K562 (cell line): ENCODE data around the gene TNFAIP1. TPM values are rescaled to one million over a fixed set of nuclear protein-coding genes. Genes with fewer than 3 reads are reported as not detected.

Source experiments
- ATAC-seq: fragments of 200-7000 bp; cut with Tn5 transposase; 3 replicates; pipeline ENCODE4 v1.9.1; 2020; ENCODE audit warnings: moderate library complexity
- BruUV-seq: library from RNA; stranded (reverse); fragments of 400-500 nt; replicated peaks from 2 replicates; lab custom pipeline; 2021; lab: Mats Ljungman, UMichigan
- CTCF ChIA-PET: fragments of 300-600 bp; formaldehyde crosslinking; extraction: SDS; loops from one replicate; lab custom pipeline; 2021; ENCODE audit warnings: low intra/inter-chr PET ratio; lab: Yijun Ruan, JAX
- POLR2A ChIA-PET: fragments of 300-600, 350-650 bp; sonication (Branson Sonifier 250); formaldehyde crosslinking; extraction: SDS; loops from one replicate; lab custom pipeline; 2021; ENCODE audit warnings: antibody characterized with exemption, inconsistent platforms; lab: Yijun Ruan, JAX
- DNase-seq, 4 experiments: peaks; one replicate each; pipeline versions ENCODE4 v3.0.0 to v3.0.0-alpha.2; 2011 to 2018; ENCODE audit warnings: low spot score in 3 of 4, mixed read lengths in 3 of 4; ENCODE audit errors: extremely low read depth in 1 of 4
- FAIRE-seq: peaks from 2 replicates; lab custom pipeline; 2011; peaks lifted over from hg19 to GRCh38; lab: Jason Lieb, UNC
- H2AFZ ChIP-seq: 2 replicates; pipeline ENCODE4 v1.6.0; 2011; ENCODE audit warnings: low read depth, low read length, control low read depth, inconsistent platforms
- H3K27ac ChIP-seq: fragments of 200-600 bp; 3 replicates; pipeline ENCODE4 v1.8.0; 2011; ENCODE audit warnings: low read depth, mild to moderate bottlenecking, control low read depth, inconsistent platforms, low read length, moderate library complexity, mixed read lengths; ENCODE audit errors: extremely low read depth
- H3K27me3 ChIP-seq, 2 experiments: fragments of 300-600 bp in 1 of 2; 2 replicates in 1 of 2; 3 replicates in 1 of 2; pipeline versions ENCODE4 v1.6.0 to v1.8.0; 2011; ENCODE audit warnings: inconsistent platforms in 2 of 2, low read length in 2 of 2, mild to moderate bottlenecking in 1 of 2, mixed read lengths in 1 of 2, moderate library complexity in 1 of 2; ENCODE audit not compliant: control insufficient read depth in 2 of 2, insufficient read depth in 2 of 2
- H3K36me3 ChIP-seq: fragments of 300-600 bp; 3 replicates; pipeline ENCODE4 v1.8.0; 2011; ENCODE audit warnings: mild to moderate bottlenecking, low read length, inconsistent platforms; ENCODE audit not compliant: control insufficient read depth, insufficient read depth
- H3K4me1 ChIP-seq, 2 experiments: fragments of 200-600 bp in 1 of 2; replicated peaks in 1 of 2; 2 replicates in 1 of 2; 3 replicates in 1 of 2; pipeline versions ENCODE4 v1.5.1 to v1.8.0; 2011; ENCODE audit warnings: inconsistent platforms in 2 of 2, low read length in 2 of 2, mild to moderate bottlenecking in 1 of 2, mixed read lengths in 1 of 2, moderate library complexity in 1 of 2; ENCODE audit not compliant: control insufficient read depth in 2 of 2, insufficient read depth in 2 of 2
- H3K4me2 ChIP-seq: 2 replicates; pipeline ENCODE4 v1.6.1; 2011; ENCODE audit warnings: low read length, control low read depth, inconsistent platforms, mixed read lengths; ENCODE audit not compliant: insufficient read depth
- H3K4me3 ChIP-seq: fragments of 200-600 bp; sonication (generic), shearing (Covaris generic); 2 replicates; pipeline ENCODE4 v1.5.1; 2016; ENCODE audit warnings: control low read depth, inconsistent platforms
- H3K79me2 ChIP-seq: fragments of 200-600 bp; 3 replicates; pipeline ENCODE4 v1.8.0; 2011; ENCODE audit warnings: low read length, inconsistent platforms; ENCODE audit not compliant: control insufficient read depth, insufficient read depth
- H3K9ac ChIP-seq, 2 experiments: 2 replicates each; pipeline versions ENCODE4 v1.6.0 to v1.6.1; 2011; ENCODE audit warnings: low read depth in 2 of 2, low read length in 2 of 2, control low read depth in 1 of 2, inconsistent platforms in 1 of 2, mild to moderate bottlenecking in 1 of 2, mixed read lengths in 1 of 2; ENCODE audit not compliant: insufficient read depth in 1 of 2
- H3K9me1 ChIP-seq: one replicate; pipeline ENCODE4 v1.6.0; 2011; ENCODE audit warnings: inconsistent platforms, mild to moderate bottlenecking, low read length, moderate library complexity; ENCODE audit not compliant: control insufficient read depth, insufficient read depth
- H3K9me3 ChIP-seq: replicated peaks from 2 replicates; pipeline ENCODE4 v1.5.1; 2011; ENCODE audit warnings: low read depth, low read length, inconsistent platforms; ENCODE audit not compliant: control insufficient read depth, insufficient read depth
- H4K20me1 ChIP-seq: replicated peaks from 2 replicates; pipeline ENCODE4 v1.6.1; 2011; ENCODE audit warnings: low read length, inconsistent platforms, mixed read lengths; ENCODE audit not compliant: control insufficient read depth, insufficient read depth
- E2F3 ChIP-seq: fragments of 250-450 bp; sonication (Bioruptor Pico); IDR thresholded peaks from 2 replicates; pipeline ENCODE4 v1.4.0; 2020; ENCODE audit warnings: mild to moderate bottlenecking
- ELF4 ChIP-seq: fragments of 450-650 bp; formaldehyde crosslinking; IDR thresholded peaks from 2 replicates; pipeline ENCODE4 v1.4.0; 2022; ENCODE audit warnings: missing genetic modification characterization
- RBM17 ChIP-seq: fragments of 200-400 bp; formaldehyde crosslinking; IDR thresholded peaks from 2 replicates; pipeline ENCODE4 v1.6.1; 2017; ENCODE audit warnings: low read depth, mild to moderate bottlenecking, low read length, borderline replicate concordance
- RFX1 ChIP-seq: fragments of 450-650 bp; IDR thresholded peaks from 2 replicates; pipeline ENCODE4 v1.6.1; 2016; ENCODE audit warnings: mild to moderate bottlenecking, moderate library complexity
- WGBS: fragments of 100-300 bp; shearing (Covaris generic); methylation state at CpG from one replicate; pipeline ENCODE4 v1.1.6; 2016; ENCODE audit warnings: low coverage, mixed read lengths; ENCODE audit not compliant: insufficient coverage; ENCODE audit errors: missing lambda C conversion rate; 5-methylcytosine and 5-hydroxymethylcytosine counted together
- in situ Hi-C: fragments of 300-500 bp; cut with MboI; formaldehyde crosslinking; loops from 4 replicates; pipeline ENCODE4 v1.15.0; 2018; ENCODE audit warnings: inconsistent platforms, mixed read lengths
- intact Hi-C: fragments of 100-400 bp; cut with micrococcal nuclease; formaldehyde crosslinking; loops from 2 replicates; pipeline ENCODE4 v1.14.2; 2022
- polyA plus RNA-seq, 8 experiments: library from polyadenylated mRNA; depleted of rRNA in 4 of 8; stranded (reverse) in 5 of 8; unstranded in 3 of 8; fragments of >200 nt; fragmentation: Nextera tagmentation in 2 of 8; fragmentation: Illumina TruSeq in 1 of 8; extraction: Ambion mirVana in 2 of 8; extraction: Trizol in 1 of 8; gene quantifications; 2 replicates each; pipeline versions ENCODE4 v1.2.1 to v1.2.3, GENCODE V29; 2011 to 2014; ENCODE audit warnings: inconsistent platforms in 1 of 8, missing spikeins in 1 of 8
- total RNA-seq, 7 experiments: library from RNA; depleted of rRNA in 6 of 7; stranded (reverse); fragments of >200 nt in 6 of 7; fragmentation: Illumina TruSeq in 2 of 7; extraction: Trizol in 2 of 7; gene quantifications; 2 replicates each; pipeline versions ENCODE4 v1.2.1 to v1.2.3, GENCODE V29; 2011 to 2021; ENCODE audit warnings: low replicate concordance in 1 of 7
- TF ChIP-seq, protein P1 (sequence below), 3 experiments: IDR thresholded peaks in 2 of 3; conservative IDR thresholded peaks in 1 of 3; 2 replicates each; pipeline ENCODE4 v1.5.1; 2011 to 2012; ENCODE audit warnings: low read length in 3 of 3, mild to moderate bottlenecking in 3 of 3, control low read depth in 2 of 3, improper control_type of control experiment in 1 of 3, inconsistent platforms in 1 of 3, low read depth in 1 of 3, mixed read lengths in 1 of 3, moderate library complexity in 1 of 3; ENCODE audit not compliant: insufficient read depth in 2 of 3

Gene TNFAIP1
- total and polyA plus RNA-seq, 9 of the 15 experiments (the other 6 are each of a cell fraction or from before 2014, with no cell fraction given): 2.1 to 20.1 (median 8.2) TPM

DNA sequence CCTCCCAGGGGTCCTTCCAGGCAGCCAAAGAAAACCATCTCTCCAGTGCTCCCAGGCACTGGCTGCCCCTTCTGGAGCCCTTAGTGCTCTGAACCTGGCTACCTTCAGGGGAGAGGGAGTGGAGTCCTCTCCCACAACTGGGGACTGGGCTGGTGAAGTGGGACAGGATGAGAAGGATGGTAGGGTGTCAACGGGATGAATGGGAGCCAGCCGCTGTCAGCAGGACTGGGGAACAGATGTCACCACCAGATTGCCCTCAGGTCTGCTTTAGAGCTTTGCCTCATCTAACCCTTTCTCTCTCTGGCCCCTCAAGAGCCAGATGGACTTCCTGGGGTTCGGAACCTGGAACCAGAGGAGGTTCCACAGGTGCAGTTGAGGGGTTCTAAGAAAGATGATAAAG, 29.9 kb downstream of the TNFAIP1 start:
- intact Hi-C loops: no loop called here
- CTCF ChIA-PET: no interaction called here
- POLR2A ChIA-PET: interaction anchor here (1.6 to 2.8 kb wide), 3 partner anchors 8 to 24 kb away, joined by 8 to 9 read pairs (median 8); partner anchors contain the start of gene POLDIP2

DNA sequence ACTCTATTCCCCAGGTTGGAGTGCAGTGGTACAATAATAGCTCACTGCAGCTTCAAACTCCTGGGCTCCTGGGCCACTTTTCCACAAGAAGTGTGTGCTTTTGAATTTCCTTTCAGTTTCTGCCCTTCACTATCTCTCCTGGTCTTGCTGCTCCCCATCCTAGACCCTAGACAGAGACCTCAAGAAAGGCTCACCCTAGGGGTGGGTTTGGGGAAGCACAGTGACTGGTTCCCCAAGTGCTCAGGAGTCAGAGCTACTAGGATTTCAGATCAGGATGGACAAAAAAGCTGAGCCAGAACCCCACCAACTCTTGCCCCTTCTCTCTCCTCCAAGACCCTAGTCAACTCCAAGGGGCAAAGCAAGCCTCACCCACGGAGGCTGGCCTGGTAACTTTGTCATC, 31.0 kb downstream of the TNFAIP1 start:
- Histone ChIP-seq H3K9me1 (peaks cover 5% of the 10 kb centered on the region), H3K27ac (no peak overlapping the region), H3K27me3 (no peaks in the 10 kb centered on the region), H4K20me1 (0 out of 2 replicates have a peak, but pooled peaks cover 6% of the 10 kb centered on the region), H3K9me3 (no peaks in the 10 kb centered on the region), H3K9ac (no peak overlapping the region), H2AFZ (no peak overlapping the region), H3K4me3 (no peak overlapping the region), H3K79me2 (no peaks in the 10 kb centered on the region), H3K36me3 (peaks cover 25% of the 10 kb centered on the region), H3K4me1 (peaks cover 16 to 36% of the 10 kb centered on the region in 2 experiments), H3K4me2 (no peak overlapping the region)
- intact Hi-C loops (no loop called here), in situ Hi-C loops (no loop called here)
- BruUV-seq: no TSS peak
- CTCF ChIA-PET: no interaction called here
- ATAC-seq (peak; percentile 31; the same call in 2 of the 3 replicates), DNase-seq (peak; percentile 35 to 38 (median 36)), FAIRE-seq (no peak)
- 20% methylated on average over 1 of the region's 1 CpG for WGBS
- no peak for TF ChIP-seq RFX1
- TF ChIP-seq, protein P1, sequence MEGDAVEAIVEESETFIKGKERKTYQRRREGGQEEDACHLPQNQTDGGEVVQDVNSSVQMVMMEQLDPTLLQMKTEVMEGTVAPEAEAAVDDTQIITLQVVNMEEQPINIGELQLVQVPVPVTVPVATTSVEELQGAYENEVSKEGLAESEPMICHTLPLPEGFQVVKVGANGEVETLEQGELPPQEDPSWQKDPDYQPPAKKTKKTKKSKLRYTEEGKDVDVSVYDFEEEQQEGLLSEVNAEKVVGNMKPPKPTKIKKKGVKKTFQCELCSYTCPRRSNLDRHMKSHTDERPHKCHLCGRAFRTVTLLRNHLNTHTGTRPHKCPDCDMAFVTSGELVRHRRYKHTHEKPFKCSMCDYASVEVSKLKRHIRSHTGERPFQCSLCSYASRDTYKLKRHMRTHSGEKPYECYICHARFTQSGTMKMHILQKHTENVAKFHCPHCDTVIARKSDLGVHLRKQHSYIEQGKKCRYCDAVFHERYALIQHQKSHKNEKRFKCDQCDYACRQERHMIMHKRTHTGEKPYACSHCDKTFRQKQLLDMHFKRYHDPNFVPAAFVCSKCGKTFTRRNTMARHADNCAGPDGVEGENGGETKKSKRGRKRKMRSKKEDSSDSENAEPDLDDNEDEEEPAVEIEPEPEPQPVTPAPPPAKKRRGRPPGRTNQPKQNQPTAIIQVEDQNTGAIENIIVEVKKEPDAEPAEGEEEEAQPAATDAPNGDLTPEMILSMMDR (IDR thresholded peaks at IDR 0.05 in 2 of 3, conservative IDR thresholded peaks at IDR 0.05 in 1 of 3; ENCODE audit: insufficient read depth in 2 of 3, low read depth in 1 of 3, low read length in 3 of 3): peak in 2 of 3 experiments; percentile 23 to 47; a peak in 3 of 6 replicates
- no peak for TF ChIP-seq RBM17
- POLR2A ChIA-PET: interaction anchor here (1.0 to 2.8 kb wide), 5 partner anchors 9 to 23 kb away, joined by 3 to 9 read pairs (median 8); partner anchors contain the start of gene POLDIP2

More for the DNA sequence above, 29.9 kb downstream of the TNFAIP1 start:
- DNase-seq: no peak
- H3K9ac ChIP-seq: peak overlapping the region in 1 of 2 experiments; percentile 13; a peak in 1 of 4 replicates
- no peak overlapping the region for H3K27ac ChIP-seq
- H3K4me3 ChIP-seq: no peak overlapping the region
- H3K27me3 ChIP-seq: no peaks in the 10 kb centered on the region
- H4K20me1 ChIP-seq: 0 out of 2 replicates have a peak, but pooled peaks cover 6% of the 10 kb centered on the region
- TF ChIP-seq E2F3: no peak
- no peak for TF ChIP-seq ELF4 (CRISPR knock-in tag)
- no peak for FAIRE-seq
- peaks cover under 1% of the 10 kb centered on the region for H3K9me1 ChIP-seq
- in situ Hi-C loops: no loop called here
- WGBS: 46% methylated on average over 3 of the region's 3 CpGs
- no peak overlapping the region for H3K4me2 ChIP-seq
- peaks cover 10 to 27% of the 10 kb centered on the region in 2 experiments for H3K4me1 ChIP-seq
- H2AFZ ChIP-seq: no peak overlapping the region
- H3K9me3 ChIP-seq: no peaks in the 10 kb centered on the region
- peaks cover 36% of the 10 kb centered on the region for H3K36me3 ChIP-seq
- no peak for ATAC-seq
- no TSS peak for BruUV-seq
- H3K79me2 ChIP-seq: no peaks in the 10 kb centered on the region
